Measurements from ENCODE around the gene IRX4. TPM values are rescaled to one million over a fixed set of nuclear protein-coding genes. Genes with fewer than 3 reads are reported as not detected.

IRX4 gene
- total and polyA plus RNA-seq, 9 of the 15 experiments (the other 6 are each of a cell fraction or from before 2014, with no cell fraction given) = not detected

DNA sequence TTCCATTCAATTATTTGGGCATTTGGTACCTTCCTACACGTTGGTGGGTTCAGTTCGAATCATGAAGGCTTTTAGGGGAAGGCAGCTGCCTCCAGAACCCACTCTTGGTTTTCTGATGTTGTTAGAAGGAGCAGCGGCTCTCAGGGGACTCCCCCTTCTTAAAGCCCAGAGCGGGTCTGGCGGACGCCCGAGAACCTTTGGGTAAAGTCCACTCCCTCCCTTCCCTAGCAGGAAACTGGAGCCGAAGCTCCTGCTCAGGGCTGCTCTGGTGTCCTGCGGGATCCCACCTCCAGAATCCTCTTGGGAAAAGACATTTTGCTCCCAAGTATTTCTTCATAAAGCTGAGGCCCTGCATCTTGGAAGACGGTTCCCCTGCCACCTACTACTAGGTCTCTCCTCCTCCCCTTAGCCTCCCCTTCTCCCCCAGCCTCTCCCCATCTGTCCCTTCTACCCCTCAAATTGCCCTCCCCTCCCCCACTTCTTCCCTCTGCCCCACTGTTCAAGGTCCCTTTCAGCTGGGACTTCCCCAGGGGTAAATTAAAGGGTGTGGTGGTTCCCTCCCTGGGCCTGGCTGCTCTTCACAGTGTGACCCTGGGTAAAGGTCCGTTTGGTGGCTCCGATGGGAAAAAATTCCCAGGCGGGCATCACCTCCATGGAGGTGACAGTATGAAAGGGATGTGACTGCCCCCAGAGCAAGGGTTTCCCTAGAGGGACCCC, 9.3 kb downstream of the IRX4 start (continued):
- TF ChIP-seq, protein P1, sequence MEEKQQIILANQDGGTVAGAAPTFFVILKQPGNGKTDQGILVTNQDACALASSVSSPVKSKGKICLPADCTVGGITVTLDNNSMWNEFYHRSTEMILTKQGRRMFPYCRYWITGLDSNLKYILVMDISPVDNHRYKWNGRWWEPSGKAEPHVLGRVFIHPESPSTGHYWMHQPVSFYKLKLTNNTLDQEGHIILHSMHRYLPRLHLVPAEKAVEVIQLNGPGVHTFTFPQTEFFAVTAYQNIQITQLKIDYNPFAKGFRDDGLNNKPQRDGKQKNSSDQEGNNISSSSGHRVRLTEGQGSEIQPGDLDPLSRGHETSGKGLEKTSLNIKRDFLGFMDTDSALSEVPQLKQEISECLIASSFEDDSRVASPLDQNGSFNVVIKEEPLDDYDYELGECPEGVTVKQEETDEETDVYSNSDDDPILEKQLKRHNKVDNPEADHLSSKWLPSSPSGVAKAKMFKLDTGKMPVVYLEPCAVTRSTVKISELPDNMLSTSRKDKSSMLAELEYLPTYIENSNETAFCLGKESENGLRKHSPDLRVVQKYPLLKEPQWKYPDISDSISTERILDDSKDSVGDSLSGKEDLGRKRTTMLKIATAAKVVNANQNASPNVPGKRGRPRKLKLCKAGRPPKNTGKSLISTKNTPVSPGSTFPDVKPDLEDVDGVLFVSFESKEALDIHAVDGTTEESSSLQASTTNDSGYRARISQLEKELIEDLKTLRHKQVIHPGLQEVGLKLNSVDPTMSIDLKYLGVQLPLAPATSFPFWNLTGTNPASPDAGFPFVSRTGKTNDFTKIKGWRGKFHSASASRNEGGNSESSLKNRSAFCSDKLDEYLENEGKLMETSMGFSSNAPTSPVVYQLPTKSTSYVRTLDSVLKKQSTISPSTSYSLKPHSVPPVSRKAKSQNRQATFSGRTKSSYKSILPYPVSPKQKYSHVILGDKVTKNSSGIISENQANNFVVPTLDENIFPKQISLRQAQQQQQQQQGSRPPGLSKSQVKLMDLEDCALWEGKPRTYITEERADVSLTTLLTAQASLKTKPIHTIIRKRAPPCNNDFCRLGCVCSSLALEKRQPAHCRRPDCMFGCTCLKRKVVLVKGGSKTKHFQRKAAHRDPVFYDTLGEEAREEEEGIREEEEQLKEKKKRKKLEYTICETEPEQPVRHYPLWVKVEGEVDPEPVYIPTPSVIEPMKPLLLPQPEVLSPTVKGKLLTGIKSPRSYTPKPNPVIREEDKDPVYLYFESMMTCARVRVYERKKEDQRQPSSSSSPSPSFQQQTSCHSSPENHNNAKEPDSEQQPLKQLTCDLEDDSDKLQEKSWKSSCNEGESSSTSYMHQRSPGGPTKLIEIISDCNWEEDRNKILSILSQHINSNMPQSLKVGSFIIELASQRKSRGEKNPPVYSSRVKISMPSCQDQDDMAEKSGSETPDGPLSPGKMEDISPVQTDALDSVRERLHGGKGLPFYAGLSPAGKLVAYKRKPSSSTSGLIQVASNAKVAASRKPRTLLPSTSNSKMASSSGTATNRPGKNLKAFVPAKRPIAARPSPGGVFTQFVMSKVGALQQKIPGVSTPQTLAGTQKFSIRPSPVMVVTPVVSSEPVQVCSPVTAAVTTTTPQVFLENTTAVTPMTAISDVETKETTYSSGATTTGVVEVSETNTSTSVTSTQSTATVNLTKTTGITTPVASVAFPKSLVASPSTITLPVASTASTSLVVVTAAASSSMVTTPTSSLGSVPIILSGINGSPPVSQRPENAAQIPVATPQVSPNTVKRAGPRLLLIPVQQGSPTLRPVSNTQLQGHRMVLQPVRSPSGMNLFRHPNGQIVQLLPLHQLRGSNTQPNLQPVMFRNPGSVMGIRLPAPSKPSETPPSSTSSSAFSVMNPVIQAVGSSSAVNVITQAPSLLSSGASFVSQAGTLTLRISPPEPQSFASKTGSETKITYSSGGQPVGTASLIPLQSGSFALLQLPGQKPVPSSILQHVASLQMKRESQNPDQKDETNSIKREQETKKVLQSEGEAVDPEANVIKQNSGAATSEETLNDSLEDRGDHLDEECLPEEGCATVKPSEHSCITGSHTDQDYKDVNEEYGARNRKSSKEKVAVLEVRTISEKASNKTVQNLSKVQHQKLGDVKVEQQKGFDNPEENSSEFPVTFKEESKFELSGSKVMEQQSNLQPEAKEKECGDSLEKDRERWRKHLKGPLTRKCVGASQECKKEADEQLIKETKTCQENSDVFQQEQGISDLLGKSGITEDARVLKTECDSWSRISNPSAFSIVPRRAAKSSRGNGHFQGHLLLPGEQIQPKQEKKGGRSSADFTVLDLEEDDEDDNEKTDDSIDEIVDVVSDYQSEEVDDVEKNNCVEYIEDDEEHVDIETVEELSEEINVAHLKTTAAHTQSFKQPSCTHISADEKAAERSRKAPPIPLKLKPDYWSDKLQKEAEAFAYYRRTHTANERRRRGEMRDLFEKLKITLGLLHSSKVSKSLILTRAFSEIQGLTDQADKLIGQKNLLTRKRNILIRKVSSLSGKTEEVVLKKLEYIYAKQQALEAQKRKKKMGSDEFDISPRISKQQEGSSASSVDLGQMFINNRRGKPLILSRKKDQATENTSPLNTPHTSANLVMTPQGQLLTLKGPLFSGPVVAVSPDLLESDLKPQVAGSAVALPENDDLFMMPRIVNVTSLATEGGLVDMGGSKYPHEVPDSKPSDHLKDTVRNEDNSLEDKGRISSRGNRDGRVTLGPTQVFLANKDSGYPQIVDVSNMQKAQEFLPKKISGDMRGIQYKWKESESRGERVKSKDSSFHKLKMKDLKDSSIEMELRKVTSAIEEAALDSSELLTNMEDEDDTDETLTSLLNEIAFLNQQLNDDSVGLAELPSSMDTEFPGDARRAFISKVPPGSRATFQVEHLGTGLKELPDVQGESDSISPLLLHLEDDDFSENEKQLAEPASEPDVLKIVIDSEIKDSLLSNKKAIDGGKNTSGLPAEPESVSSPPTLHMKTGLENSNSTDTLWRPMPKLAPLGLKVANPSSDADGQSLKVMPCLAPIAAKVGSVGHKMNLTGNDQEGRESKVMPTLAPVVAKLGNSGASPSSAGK (IDR thresholded peaks at IDR 0.05) = no peak

Measured in K562 (cell line).